BE2C (cell line): ENCODE results near the gene MYO5B.
"Not testable (repeated sequence)": the region's sequence is repeated elsewhere in the genome, so short reads cannot be mapped to it uniquely, and the experiment has no call there.

Source experiments
- DNase-seq: peaks from one replicate; pipeline ENCODE4 v3.0.0-alpha.2; 2020
- H3K27me3 ChIP-seq: fragments of 250-450 bp; sonication (Bioruptor Pico); 2 replicates; pipeline ENCODE4 v1.5.1; 2020; ENCODE audit warnings: mild to moderate bottlenecking
- H3K36me3 ChIP-seq: fragments of 250-450 bp; sonication (Bioruptor Pico); 2 replicates; pipeline ENCODE4 v1.5.1; 2020; ENCODE audit warnings: mild to moderate bottlenecking
- H3K4me1 ChIP-seq: fragments of 250-450 bp; sonication (Bioruptor Pico); 2 replicates; pipeline ENCODE4 v1.5.1; 2020
- H3K4me3 ChIP-seq: 2 replicates; pipeline ENCODE4 v1.5.1; 2011; ENCODE audit warnings: low read depth, low read length
- H3K9me3 ChIP-seq: fragments of 250-450 bp; sonication (Bioruptor Pico); 2 replicates; pipeline ENCODE4 v1.5.1; 2020
- CTCF ChIP-seq: IDR thresholded peaks from 2 replicates; pipeline ENCODE4 v1.5.1; 2012; ENCODE audit warnings: mild to moderate bottlenecking, low read depth, low read length

MYO5B gene

GRCh38 chr18:49841236-49842217 lies 353.4 kb downstream of the MYO5B start:
- Histone ChIP-seq H3K36me3 (no peaks in the 10 kb centered on the region), H3K27me3 (no peaks in the 10 kb centered on the region), H3K4me3 (no peak overlapping the region), H3K4me1 (no peaks in the 10 kb centered on the region), H3K9me3 (no peaks in the 10 kb centered on the region)
- no peak for DNase-seq
- no peak for TF ChIP-seq CTCF

- DNase-seq = no peak
- Histone ChIP-seq H3K9me3 (no peaks in the 10 kb centered on the region), H3K4me3 (no peak overlapping the region), H3K27me3 (no peaks in the 10 kb centered on the region), H3K36me3 (no peaks in the 10 kb centered on the region), H3K4me1 (no peaks in the 10 kb centered on the region)
- TF ChIP-seq CTCF = no peak
These were observed 355.9 kb downstream of the MYO5B start for GRCh38 chr18:49839012-49839411.

- DNase-seq = no peak
- Histone ChIP-seq H3K9me3 (no peaks in the 10 kb centered on the region), H3K36me3 (no peaks in the 10 kb centered on the region), H3K4me3 (no peak overlapping the region), H3K4me1 (no peaks in the 10 kb centered on the region), H3K27me3 (no peaks in the 10 kb centered on the region)
- TF ChIP-seq CTCF = no peak
These were observed 356.6 kb downstream of the MYO5B start for GRCh38 chr18:49838381-49838780.

- TF ChIP-seq CTCF = no peak
- no peaks in the 10 kb centered on the region for H3K27me3 ChIP-seq
- H3K9me3 ChIP-seq = no peaks in the 10 kb centered on the region
- no peaks in the 10 kb centered on the region for H3K36me3 ChIP-seq
- no peak for DNase-seq
- H3K4me1 ChIP-seq = no peaks in the 10 kb centered on the region
- no peak overlapping the region for H3K4me3 ChIP-seq
These were observed 357.1 kb downstream of the MYO5B start for GRCh38 chr18:49837889-49838288.

GRCh38 chr18:49837316-49837835 lies 357.6 kb downstream of the MYO5B start:
- not testable (repeated sequence) for DNase-seq, H3K27me3 ChIP-seq, H3K9me3 ChIP-seq, H3K36me3 ChIP-seq, H3K4me1 ChIP-seq, H3K4me3 ChIP-seq

GRCh38 chr18:49835405-49835804 lies 359.5 kb downstream of the MYO5B start:
- no peak for TF ChIP-seq CTCF
- H3K4me3 ChIP-seq = no peak overlapping the region
- DNase-seq = no peak
- H3K36me3 ChIP-seq = no peaks in the 10 kb centered on the region
- H3K9me3 ChIP-seq = no peaks in the 10 kb centered on the region
- H3K27me3 ChIP-seq = no peaks in the 10 kb centered on the region
- H3K4me1 ChIP-seq = no peaks in the 10 kb centered on the region
